ENCODE data around the gene PPARG. TPM values are rescaled to one million over a fixed set of nuclear protein-coding genes. Genes with fewer than 3 reads are reported as not detected.

The PPARG gene
- polyA plus RNA-seq, 1 of the 3 experiments (the other 2 are of a cell fraction) = 2.8 TPM

DNA sequence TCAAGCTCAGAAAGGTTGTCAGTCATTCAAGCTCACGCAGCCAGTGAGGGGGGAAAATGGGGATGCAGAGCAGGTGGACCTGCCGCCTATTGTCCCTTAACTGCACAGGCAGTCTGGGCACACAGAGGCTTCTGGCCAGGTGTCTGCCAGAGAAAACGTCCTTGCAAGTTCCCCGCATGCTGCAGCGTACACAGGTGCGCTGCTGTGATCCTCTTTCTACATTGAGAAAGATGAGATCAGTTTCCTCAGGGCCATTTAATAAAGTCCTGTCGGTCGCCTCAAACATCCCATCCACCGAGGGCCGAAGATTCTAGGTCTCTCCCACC, 195.0 kb downstream of the PPARG start:
- ChIA-PET POLR2A (interaction anchor here (0.7 kb wide), 1 partner anchor 23 kb away, joined by 3 read pairs; no protein-coding TSS in a partner anchor), CTCF (interaction anchor here (0.7 to 4.8 kb wide), 9 partner anchors 20 to 584 kb away, joined by 3 to 29 read pairs (median 3); no protein-coding TSS in a partner anchor)
- H3K4me1 ChIP-seq (ENCODE audit: control insufficient read depth in 1 of 2, insufficient read depth in 2 of 2, low read depth in 1 of 2, low read length in 1 of 2) = peaks cover 11 to 18% of the 10 kb centered on the region in 2 experiments; a peak in 1 of 4 replicates
- peak overlapping the region; percentile 90 for H2AFZ ChIP-seq (ENCODE audit: low read depth)
- H3K79me2 ChIP-seq (ENCODE audit: insufficient read depth) = peaks cover 31% of the 10 kb centered on the region
- no peaks in the 10 kb centered on the region for H3K9me2 ChIP-seq
- no peaks in the 10 kb centered on the region for H4K20me1 ChIP-seq (ENCODE audit: insufficient read depth)
- H3K36me3 ChIP-seq (replicated peaks in 1 of 2; ENCODE audit: control insufficient read depth in 1 of 2, insufficient read depth in 2 of 2, low read length in 1 of 2) = peaks cover 8 to 9% of the 10 kb centered on the region in 2 experiments
- peaks cover 3% of the 10 kb centered on the region for H3F3A ChIP-seq (replicated peaks; ENCODE audit: insufficient read depth)
- H3K27me3 ChIP-seq (ENCODE audit: insufficient read depth) = no peaks in the 10 kb centered on the region
- H3K9ac ChIP-seq = peak overlapping the region; percentile 32; the same call in 1 of the 2 replicates
- DNase-seq = no peak
- H3K27ac ChIP-seq (ENCODE audit: low read depth in 2 of 2, low read length in 1 of 2) = peak overlapping the region in 1 of 2 experiments; percentile 82; a peak in 2 of 4 replicates
- H3K4me2 ChIP-seq = peak overlapping the region; percentile 96
- H3K4me3 ChIP-seq (ENCODE audit: low read depth in 2 of 2, low read length in 1 of 2) = peak overlapping the region; percentile 96 to 99
- WGBS (ENCODE audit: low lambda C conversion rate) = 9% methylated on average over 10 of the region's 10 CpGs
- no peaks in the 10 kb centered on the region for H3K9me3 ChIP-seq
- TF ChIP-seq EP300 (IDR thresholded peaks at IDR 0.05; ENCODE audit: borderline replicate concordance in 1 of 2, low read depth in 1 of 2, low read length in 1 of 2) = no peak
- TF ChIP-seq, protein P1, sequence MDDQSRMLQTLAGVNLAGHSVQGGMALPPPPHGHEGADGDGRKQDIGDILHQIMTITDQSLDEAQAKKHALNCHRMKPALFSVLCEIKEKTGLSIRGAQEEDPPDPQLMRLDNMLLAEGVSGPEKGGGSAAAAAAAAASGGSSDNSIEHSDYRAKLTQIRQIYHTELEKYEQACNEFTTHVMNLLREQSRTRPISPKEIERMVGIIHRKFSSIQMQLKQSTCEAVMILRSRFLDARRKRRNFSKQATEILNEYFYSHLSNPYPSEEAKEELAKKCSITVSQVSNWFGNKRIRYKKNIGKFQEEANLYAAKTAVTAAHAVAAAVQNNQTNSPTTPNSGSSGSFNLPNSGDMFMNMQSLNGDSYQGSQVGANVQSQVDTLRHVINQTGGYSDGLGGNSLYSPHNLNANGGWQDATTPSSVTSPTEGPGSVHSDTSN (IDR thresholded peaks at IDR 0.05) = no peak
- no peak for TF ChIP-seq SMC3 (IDR thresholded peaks at IDR 0.05; ENCODE audit: low read depth, low read length)
- TF ChIP-seq TEAD4 (IDR thresholded peaks at IDR 0.05; ENCODE audit: borderline replicate concordance, insufficient read depth) = no peak

Small RNA genes within 50 kb of the gene (small RNA-seq; reads per million reads assigned to genes)
- gene AC091492.1 = 0 to 1.6 (median 0) reads per million in 7 experiments

Other genes with a start within 250 kb of the PPARG start
- not detected in 2 replicates for gene TIMP4, start 130.2 kb upstream of the PPARG start, polyA plus RNA-seq (2012; rRNA removed)
- 13.0 and 18.6 TPM in 2 replicates for gene TSEN2, start 195.4 kb downstream of the PPARG start, polyA plus RNA-seq (2012; rRNA removed)

Data from SK-N-SH (cell line).